Calu3 (cell line): ENCODE measurements around the gene FBXO41. TPM values are rescaled to one million over a fixed set of nuclear protein-coding genes. Genes with fewer than 3 reads are reported as not detected.

Source experiments
- BruUV-seq: library from RNA; stranded (reverse); fragments of 400-500 nt; replicated peaks from 2 replicates; lab custom pipeline; 2021; lab: Mats Ljungman, UMichigan
- CTCF ChIA-PET: fragments of 300-600 bp; sonication (Branson Sonifier 250); formaldehyde crosslinking; loops from one replicate; lab custom pipeline; 2022; ENCODE audit warnings: antibody characterized with exemption; lab: Charles Lee
- DNase-seq: peaks from one replicate; pipeline ENCODE4 v3.0.0; 2022
- H3K27ac Mint-ChIP-seq: one replicate; pipeline ENCODE4 v1.8.0; 2022; ENCODE audit warnings: mixed read lengths; ENCODE audit not compliant: unreplicated experiment
- H3K27me3 Mint-ChIP-seq: one replicate; pipeline ENCODE4 v1.8.0; 2022; ENCODE audit warnings: mixed read lengths; ENCODE audit not compliant: unreplicated experiment
- H3K36me3 Mint-ChIP-seq: one replicate; pipeline ENCODE4 v1.8.0; 2022; ENCODE audit warnings: mild to moderate bottlenecking, moderate library complexity, mixed read lengths; ENCODE audit not compliant: insufficient read depth, unreplicated experiment
- H3K4me1 Mint-ChIP-seq: one replicate; pipeline ENCODE4 v1.8.0; 2022; ENCODE audit warnings: mild to moderate bottlenecking, low read depth, mixed read lengths; ENCODE audit not compliant: unreplicated experiment
- H3K4me3 Mint-ChIP-seq: one replicate; pipeline ENCODE4 v1.8.0; 2022; ENCODE audit warnings: mild to moderate bottlenecking, low read depth, moderate library complexity, mixed read lengths; ENCODE audit not compliant: unreplicated experiment
- H3K9me3 Mint-ChIP-seq: one replicate; pipeline ENCODE4 v1.8.0; 2022; ENCODE audit warnings: low read depth, mixed read lengths; ENCODE audit not compliant: unreplicated experiment
- intact Hi-C: fragments of 100-400 bp; cut with micrococcal nuclease; formaldehyde crosslinking; loops from one replicate; pipeline ENCODE4 v1.10.0; 2022; ENCODE audit not compliant: unreplicated experiment
- total RNA-seq: library from RNA; stranded (reverse); gene quantifications from 2 replicates; pipeline ENCODE4 v1.2.3, GENCODE V29; 2022
- TF ChIP-seq, protein P1 (sequence below): fragments of 200-600 bp; IDR thresholded peaks from one replicate; pipeline ENCODE4 v1.8.0; 2022; ENCODE audit warnings: antibody characterized with exemption; ENCODE audit not compliant: unreplicated experiment

Gene FBXO41
- total RNA-seq, 1 experiment from 2014 or later = 15.0 TPM

DNA sequence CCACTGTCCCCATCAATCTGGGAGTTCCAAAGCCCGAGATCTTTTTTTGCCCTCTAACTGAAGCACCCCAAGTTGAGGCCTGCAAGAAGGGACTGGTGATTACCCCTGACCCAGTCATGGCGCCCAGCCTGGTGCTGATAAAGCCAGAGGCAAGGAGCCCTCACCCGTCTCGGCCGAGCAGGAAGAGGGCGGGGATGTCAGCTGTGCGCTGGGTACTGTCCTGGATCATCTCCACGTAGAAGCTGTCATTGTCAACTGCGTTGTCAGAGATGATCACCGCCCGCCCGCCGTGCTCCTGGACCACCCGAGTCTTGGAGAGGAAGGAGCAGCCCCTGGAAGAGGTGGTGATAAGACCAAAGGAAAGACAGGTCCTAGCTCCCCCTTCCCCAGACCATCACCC, 55.6 kb downstream of the FBXO41 start:
- Mint-ChIP-seq H3K9me3 (no peaks in the 10 kb centered on the region), H3K27me3 (no peaks in the 10 kb centered on the region), H3K36me3 (peaks cover 22% of the 10 kb centered on the region), H3K27ac (no peak overlapping the region), H3K4me1 (no peaks in the 10 kb centered on the region), H3K4me3 (no peak overlapping the region)
- CTCF ChIA-PET = no interaction called here
- TF ChIP-seq, protein P1, sequence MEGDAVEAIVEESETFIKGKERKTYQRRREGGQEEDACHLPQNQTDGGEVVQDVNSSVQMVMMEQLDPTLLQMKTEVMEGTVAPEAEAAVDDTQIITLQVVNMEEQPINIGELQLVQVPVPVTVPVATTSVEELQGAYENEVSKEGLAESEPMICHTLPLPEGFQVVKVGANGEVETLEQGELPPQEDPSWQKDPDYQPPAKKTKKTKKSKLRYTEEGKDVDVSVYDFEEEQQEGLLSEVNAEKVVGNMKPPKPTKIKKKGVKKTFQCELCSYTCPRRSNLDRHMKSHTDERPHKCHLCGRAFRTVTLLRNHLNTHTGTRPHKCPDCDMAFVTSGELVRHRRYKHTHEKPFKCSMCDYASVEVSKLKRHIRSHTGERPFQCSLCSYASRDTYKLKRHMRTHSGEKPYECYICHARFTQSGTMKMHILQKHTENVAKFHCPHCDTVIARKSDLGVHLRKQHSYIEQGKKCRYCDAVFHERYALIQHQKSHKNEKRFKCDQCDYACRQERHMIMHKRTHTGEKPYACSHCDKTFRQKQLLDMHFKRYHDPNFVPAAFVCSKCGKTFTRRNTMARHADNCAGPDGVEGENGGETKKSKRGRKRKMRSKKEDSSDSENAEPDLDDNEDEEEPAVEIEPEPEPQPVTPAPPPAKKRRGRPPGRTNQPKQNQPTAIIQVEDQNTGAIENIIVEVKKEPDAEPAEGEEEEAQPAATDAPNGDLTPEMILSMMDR = no peak
- DNase-seq = no peak
- BruUV-seq = no TSS peak
- intact Hi-C loops = no loop called here

DNA sequence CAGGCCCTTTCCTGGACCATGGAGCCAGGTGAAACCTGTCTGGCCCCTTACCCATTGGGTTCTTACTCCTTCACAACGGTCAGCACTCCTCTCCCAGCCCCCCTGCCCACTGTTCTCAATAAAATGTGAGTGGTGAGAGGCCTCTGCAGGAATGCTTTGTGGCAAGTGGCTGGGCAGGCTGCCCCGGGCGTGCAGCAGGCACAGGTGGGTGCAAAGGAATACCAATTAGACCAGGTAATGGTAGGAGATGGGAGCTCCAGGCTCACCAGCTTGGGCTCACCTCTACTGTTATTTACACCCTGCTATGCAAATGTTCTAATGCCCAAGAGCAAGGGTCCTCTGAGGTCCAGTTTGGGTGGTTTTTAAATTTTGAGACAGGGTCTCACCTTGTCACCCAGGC, 57.2 kb downstream of the FBXO41 start:
- DNase-seq = no peak
- H3K9me3 Mint-ChIP-seq = no peaks in the 10 kb centered on the region
- TF ChIP-seq, protein P1 = no peak
- H3K27me3 Mint-ChIP-seq = no peaks in the 10 kb centered on the region
- intact Hi-C loops = no loop called here
- CTCF ChIA-PET = interaction anchor here (1.5 kb wide), 1 partner anchor 14 kb away, joined by 5 read pairs; the partner anchor contains the start of gene SMYD5
- H3K36me3 Mint-ChIP-seq = peaks cover 9% of the 10 kb centered on the region
- H3K4me3 Mint-ChIP-seq = no peak overlapping the region
- no TSS peak for BruUV-seq
- no peak overlapping the region for H3K27ac Mint-ChIP-seq
- no peaks in the 10 kb centered on the region for H3K4me1 Mint-ChIP-seq

DNA sequence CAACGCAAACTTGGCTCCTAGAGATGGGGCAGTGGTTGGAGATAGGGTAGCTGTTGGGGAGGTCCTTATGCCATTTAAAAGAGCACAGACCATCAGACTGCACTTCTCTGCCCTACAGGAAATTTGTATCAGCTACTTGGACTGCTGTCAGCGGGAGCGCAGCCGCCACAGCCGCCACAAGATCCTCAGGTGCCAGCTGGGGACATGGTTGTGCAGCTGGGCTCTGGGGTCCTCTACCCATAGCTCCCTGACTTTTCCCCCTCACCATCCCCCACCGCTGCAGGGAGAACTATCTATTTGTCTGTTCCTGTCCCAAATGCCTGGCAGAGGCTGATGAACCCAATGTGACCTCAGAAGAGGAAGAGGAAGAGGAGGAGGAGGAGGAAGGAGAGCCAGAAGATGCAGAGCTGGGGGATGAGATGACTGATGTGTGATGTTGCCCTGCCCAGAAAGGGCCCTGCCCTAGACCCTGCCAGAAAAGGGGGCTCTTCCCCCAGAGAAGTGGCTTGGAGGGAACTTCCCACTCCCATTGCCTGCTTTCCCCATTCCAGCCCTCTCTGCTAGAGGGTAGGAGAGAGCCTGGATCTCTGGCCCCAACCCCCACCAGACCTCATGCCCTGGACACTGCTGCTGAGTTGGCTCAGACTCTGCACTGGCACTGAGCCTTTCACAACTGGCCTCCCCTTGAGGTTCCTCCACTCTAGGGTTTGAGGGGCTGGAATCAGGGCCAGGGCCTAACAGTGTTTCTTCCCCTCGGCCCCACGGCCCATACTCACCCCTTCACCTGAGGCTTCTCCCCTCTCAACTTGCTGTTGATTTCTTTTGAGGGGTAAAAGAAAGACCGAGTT, 58.5 kb downstream of the FBXO41 start:
- CTCF ChIA-PET = interaction anchor here (0.9 kb wide), 1 partner anchor 9 kb away, joined by 4 read pairs; the partner anchor contains the start of gene CCT7
- TF ChIP-seq, protein P1 = no peak
- no peaks in the 10 kb centered on the region for H3K27me3 Mint-ChIP-seq
- no peak overlapping the region for H3K4me3 Mint-ChIP-seq
- no peak for DNase-seq
- no peaks in the 10 kb centered on the region for H3K9me3 Mint-ChIP-seq
- no TSS peak for BruUV-seq
- H3K4me1 Mint-ChIP-seq = no peaks in the 10 kb centered on the region
- peaks cover 9% of the 10 kb centered on the region for H3K36me3 Mint-ChIP-seq
- intact Hi-C loops = no loop called here
- H3K27ac Mint-ChIP-seq = no peak overlapping the region

DNA sequence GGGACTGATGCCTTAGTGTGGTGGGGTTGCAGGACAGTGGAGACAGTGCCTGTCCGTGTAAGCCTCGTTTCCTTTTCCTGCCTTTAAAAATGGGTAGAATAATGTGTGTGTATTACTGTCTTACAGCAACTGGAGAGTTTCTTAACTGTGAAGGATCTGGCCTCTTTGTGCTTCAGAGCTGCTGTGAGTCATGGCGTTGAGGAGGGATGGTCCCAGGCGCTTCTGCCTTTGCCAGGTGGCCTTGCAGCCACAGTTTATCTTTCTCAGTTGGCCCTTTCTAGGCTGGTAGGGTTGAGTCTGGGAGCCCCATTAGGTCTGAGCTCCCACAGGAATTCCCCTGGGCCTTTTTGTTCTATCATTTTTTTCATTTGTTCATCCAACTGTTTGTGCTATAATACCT, 60.5 kb downstream of the FBXO41 start:
- no peaks in the 10 kb centered on the region for H3K27me3 Mint-ChIP-seq
- intact Hi-C loops = no loop called here
- H3K4me1 Mint-ChIP-seq = no peaks in the 10 kb centered on the region
- no peak overlapping the region for H3K27ac Mint-ChIP-seq
- CTCF ChIA-PET = no interaction called here
- TF ChIP-seq, protein P1 = no peak
- BruUV-seq = no TSS peak
- H3K4me3 Mint-ChIP-seq = no peak overlapping the region
- no peak for DNase-seq
- H3K9me3 Mint-ChIP-seq = no peaks in the 10 kb centered on the region
- peaks cover 7% of the 10 kb centered on the region for H3K36me3 Mint-ChIP-seq
